Femur (tissue), 1 donor: ENCODE data around the gene CNR2.
A peak's percentile ranks its signal among the peaks of the same experiment; 100 is the strongest.
"Not testable (repeated sequence)": the region's sequence is repeated elsewhere in the genome, so short reads cannot be mapped to it uniquely, and the experiment has no call there.

ENCODE experiments used
- DNase-seq: peaks from one replicate; pipeline ENCODE4 v3.0.0-alpha.2; 2017

The CNR2 gene

GRCh38 chr1:23916209-23917131 lies 3.3 kb upstream of the CNR2 start:
- peak; percentile 77 for DNase-seq

DNA sequence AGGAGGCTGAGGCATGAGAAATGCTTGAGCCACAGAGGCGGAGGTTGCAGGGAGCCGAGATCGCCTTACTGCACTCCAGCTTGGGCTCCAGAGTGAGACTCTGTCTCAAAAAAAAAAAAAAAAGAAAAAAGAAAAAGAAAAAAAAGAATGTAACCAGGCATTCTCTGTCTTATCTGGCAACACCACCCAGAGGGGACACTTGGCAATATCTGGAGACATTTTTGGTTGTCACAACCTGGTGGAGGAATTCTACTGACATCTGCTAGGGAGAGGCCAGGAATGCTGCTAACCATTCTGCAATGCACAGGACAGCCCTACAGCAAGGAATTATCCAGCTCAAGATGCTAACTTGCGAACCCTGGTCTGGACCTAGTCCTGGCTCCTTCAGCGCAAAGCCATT lies 2.3 kb upstream of the CNR2 start:
- DNase-seq: no peak

DNA sequence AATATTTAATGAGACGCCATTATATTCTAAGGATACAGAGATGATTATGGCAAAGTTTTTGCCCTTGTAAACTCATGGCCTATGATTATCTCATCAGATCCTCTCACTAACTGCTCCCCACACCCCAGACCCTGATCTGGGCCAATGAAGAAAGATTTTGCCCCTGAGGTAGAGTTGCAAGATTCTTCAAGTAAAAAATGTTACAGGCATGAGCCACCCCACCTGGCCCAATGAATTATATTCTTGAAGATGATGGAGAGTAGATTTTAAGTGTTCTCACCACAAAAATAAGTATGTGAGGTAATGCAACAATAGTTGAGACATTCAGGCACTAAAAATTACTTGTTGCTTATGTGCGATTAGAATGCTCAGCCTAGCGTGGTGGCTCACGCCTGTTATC lies 1.8 kb upstream of the CNR2 start:
- no peak for DNase-seq

DNA sequence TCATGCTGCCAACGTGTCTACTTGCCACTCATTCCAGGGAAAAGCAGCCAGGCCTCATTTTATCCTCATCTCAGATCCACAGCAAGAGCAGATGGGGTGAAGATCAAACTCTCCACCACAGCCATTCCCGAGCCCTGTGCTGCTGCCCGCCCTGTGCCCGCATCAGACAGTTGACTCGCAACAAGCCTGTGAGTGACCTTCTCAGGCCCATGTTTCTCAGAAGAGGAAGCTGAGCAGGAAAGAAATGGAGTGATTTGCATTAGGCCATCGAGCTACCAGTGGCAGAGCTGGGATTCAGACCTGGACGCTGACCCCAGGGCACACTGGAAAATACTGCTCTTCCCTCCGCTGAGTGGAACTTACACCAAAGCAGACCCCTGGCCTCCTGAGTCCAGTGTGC lies 1.2 kb downstream of the CNR2 start:
- no peak for DNase-seq

- no peak for DNase-seq
These were observed 2.5 kb downstream of the CNR2 start for GRCh38 chr1:23910553-23911246.

DNA sequence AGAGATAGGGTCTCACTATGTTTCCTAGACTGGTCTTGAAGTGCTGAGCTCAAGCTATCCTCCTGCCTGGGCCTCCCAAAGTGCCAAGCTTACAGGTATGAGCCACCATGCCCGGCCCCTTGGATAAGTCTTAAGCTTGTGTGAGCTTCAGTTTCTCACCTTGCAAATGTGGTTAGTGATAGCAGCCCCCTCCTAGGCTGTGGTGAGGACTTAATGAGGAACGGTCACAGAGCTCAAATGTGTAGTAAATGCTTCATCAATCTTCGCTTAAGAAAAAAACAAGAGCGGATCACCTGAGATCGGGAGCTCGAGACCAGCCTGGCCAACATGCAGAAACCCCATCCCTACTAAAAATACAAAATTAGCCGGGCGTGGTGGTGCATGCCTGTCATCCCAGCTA lies 3.0 kb downstream of the CNR2 start:
- DNase-seq: no peak

GRCh38 chr1:23909412-23909811 lies 3.8 kb downstream of the CNR2 start:
- DNase-seq: no peak

DNA sequence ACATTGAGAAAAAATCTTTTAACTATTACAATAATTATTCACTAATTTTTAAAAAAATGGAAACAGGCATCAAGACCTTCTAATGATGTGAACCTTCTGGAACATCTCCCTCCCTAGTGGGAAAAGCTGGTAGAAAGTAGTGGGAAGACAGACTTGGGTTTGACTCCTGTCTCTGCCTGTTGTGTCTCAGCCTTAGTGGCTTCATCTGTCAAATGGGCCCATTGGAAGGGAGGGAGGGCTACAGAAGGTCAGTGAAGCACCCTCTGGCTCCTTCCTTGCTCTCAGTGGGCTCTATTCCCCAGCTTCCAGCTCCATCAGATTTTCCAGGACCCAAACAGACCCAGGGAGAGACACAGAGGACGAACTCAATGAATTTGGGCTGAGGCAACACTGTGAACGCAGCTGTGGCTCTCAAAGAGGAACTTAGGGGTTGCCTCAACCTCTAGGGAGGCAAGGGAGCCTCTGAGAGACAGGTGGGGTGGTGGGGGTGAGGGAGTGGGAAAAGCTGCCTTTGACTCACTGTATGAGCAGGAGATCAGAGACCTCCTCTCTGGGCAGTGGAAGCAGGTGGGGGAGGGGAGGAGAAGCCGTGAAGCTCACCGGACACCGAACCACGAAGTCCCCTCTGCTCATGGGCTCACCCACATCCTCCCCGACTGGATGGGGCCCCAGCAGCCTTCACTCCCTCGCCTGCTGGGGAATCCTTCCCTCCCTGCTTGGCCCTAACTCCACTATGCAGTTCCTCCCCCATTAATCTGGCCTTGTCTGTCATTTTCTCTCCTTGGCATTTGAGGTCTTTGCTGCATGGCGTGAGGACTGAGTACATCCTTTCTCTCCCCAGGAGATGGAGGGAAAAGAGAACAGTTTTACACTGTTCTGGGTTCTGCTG lies 4.5 kb downstream of the CNR2 start:
- DNase-seq: peak; percentile 48

GRCh38 chr1:23906731-23907130 lies 6.4 kb downstream of the CNR2 start:
- DNase-seq: no peak

DNA sequence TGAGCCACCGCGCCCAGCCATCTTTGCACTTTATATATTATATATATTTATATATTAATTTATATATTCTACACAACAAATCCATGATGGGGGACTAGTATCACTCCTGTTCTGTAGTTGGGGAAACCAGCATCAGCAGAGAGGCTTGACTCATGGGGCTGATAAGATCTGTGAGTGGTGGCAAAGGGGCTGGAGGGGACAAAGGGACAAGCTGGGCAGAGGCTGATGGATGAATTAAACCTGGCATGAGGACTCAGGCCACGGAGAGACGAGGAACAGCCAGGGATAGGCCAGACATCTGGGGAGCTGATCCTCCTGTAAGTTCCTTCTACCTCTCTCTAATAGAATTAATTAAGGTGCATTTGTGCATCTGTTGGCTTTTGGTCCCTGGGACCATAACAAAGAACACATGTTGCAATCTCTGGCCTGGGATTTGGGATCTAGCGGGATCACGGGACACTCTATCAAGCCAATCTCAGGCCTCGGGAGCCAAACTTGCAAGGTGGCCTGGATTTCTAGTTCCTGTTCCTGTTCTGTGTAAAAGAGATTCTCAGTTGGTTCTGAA lies 7.6 kb downstream of the CNR2 start:
- no peak for DNase-seq

GRCh38 chr1:23904748-23905357 lies 8.3 kb downstream of the CNR2 start:
- DNase-seq: no peak

- DNase-seq: no peak
These were observed 9.4 kb downstream of the CNR2 start for GRCh38 chr1:23903754-23904153.

DNA sequence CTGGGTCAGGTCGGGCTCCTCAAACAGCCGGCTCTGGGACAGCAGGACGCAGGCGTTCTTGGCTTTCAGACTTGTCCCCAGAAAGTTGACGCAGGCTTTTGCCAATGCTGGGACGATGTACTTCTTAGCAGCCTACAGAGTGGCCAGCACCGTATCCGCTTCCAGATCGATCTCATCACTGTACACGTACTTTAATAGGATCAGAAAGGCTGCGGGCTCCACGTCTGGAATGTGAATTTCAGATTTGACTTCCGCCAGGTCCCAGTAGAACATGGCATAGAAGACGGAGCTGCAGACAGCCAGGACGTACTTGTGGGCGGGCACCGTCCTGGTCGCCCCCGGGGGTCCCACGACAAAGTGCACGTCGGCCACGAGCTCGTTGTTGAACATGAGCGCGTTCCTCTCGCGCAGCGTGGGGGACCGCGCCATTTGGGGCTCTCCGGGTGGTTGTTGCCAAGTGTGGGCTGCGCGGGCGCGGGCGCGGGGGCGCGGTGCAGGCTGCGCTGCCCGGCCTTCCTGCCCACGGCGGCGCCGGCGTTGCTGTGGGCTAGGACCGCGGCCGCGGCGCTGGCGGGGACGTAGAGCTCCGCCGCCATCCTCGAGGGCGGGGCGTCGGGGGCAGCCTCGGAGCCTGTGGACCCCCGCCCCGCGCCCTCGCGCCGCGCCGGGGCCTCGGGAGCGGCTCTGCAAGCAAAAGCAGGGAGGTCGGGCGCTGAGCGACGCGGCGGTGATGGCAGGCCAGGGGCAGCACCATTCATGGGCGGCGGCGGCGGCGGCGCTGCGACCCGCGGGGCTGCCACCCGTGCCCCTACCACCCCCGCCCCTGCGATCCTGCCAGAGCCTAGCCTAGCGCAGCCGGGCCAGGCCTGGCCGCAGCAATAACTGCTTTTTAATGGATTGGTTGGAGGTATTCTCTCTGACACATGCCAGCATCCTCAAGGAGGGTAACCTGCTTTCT lies 10.6 kb downstream of the CNR2 start:
- DNase-seq: no peak

GRCh38 chr1:23900017-23900416 lies 13.1 kb downstream of the CNR2 start:
- not testable (repeated sequence) for DNase-seq

- no peak for DNase-seq
These were observed 14.1 kb downstream of the CNR2 start for GRCh38 chr1:23899070-23899469.

DNA sequence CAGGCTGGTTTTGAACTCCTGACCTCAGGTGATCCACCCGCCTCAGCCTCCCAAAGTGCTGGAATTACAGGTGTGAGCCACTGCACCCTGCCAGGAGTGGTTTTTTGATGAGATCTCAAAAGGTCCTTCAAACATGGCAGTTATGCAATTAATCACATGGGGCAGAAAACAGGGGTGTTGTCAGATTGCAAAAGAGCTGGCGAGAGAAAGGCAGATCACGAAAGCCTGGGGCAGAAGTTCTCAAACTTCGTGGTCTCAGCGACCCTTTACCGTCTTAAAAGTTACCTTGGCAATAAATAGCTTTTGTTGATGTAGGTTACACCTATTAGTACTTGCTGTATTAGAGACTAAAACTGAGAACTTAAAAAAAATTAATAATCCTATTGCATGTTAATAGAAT lies 16.1 kb downstream of the CNR2 start:
- DNase-seq: no peak

DNA sequence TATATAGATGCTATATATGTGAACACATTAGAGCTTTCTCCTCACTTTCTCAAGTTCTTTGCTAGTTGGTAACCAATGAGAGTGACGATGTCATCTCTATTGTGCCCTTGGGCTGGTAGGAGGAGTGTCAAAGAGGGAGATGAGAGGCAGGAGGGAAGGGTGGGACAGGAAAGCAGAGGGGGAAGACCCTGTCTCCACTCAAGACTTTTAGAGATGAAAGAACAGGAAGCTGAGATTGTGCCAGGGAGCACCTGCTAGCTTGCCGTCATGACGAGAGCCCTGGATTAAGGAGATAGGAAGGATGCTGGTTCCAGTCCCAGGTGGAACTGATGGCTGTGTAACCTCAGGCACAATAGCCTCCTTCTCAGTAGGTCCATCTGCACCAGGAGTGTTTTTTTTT lies 16.7 kb downstream of the CNR2 start:
- no peak for DNase-seq

DNA sequence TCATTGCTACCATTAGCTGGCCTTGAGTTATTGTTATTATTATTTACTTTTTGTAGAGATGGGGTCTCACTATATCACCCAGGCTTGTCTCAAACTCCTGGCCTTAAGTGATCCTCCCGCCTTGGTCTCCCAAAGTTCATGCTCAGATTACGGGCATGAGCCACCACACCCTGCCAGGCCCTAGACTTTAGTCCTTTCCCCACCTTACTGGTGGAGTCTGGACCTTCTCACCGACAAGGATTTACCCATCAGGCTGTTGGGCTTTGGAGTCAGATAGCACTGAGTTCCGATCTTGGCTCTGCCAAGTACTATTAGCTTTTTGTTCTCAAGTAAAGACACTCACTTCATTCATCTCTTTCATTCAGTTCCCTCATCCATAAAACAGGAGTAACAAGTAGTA lies 17.2 kb downstream of the CNR2 start:
- DNase-seq: no peak

DNA sequence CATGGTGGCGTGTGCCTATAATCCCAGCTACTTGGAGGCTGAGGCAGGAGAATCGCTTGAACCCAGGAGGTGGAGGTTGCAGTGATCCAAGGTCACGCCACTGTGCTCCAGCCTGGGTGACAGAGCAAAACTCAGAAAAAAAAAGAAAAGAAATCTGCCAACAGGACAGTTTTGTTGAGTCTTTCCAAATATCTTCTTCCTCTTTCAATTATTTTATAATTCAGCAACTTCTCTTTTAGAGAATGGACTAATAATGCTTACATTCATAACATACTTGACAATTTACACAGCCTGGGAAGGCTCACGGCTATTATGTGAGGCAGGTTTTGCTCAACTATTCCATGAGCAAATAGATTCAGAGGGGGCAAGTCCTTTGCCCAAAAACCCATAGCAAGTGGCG lies 18.1 kb downstream of the CNR2 start:
- DNase-seq: no peak

DNA sequence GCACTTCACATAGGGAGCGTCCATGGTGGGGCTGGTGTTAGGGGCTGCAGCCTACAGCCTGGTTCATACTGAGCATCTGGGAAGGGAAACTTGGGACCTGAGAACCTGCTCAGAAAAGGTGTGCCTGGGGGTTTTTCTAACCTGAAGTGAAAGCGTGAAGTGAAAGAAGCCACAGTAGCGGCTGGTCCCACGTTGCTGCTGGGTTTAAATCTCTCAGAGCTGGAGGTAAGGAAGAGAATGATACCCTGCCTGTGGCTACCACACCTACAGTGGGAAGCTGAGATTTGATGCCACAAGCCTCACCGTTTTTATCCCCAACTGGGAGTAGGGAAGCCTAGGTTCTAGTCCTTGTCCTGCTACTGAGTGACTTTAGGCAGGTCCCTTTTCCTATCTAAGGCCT lies 24.1 kb downstream of the CNR2 start:
- no peak for DNase-seq

GRCh38 chr1:23885222-23885621 lies 27.9 kb downstream of the CNR2 start:
- no peak for DNase-seq
